ENCODE results near the gene ATP1B1. TPM values are rescaled to one million over a fixed set of nuclear protein-coding genes. Genes with fewer than 3 reads are reported as not detected.
"Not testable (repeated sequence)": the region's sequence is repeated elsewhere in the genome, so short reads cannot be mapped to it uniquely, and the experiment has no call there.

Gene ATP1B1
- total RNA-seq, 1 donor from 2014 or later, result 107 TPM

- no peak for DNase-seq
Observed at GRCh38 chr1:169117014-169117413, 10.5 kb downstream of the ATP1B1 start.

- no peak for DNase-seq
Observed at GRCh38 chr1:169117599-169117998, 11.1 kb downstream of the ATP1B1 start.

- no peak for DNase-seq
Observed at GRCh38 chr1:169118227-169118626, 11.7 kb downstream of the ATP1B1 start.

DNA sequence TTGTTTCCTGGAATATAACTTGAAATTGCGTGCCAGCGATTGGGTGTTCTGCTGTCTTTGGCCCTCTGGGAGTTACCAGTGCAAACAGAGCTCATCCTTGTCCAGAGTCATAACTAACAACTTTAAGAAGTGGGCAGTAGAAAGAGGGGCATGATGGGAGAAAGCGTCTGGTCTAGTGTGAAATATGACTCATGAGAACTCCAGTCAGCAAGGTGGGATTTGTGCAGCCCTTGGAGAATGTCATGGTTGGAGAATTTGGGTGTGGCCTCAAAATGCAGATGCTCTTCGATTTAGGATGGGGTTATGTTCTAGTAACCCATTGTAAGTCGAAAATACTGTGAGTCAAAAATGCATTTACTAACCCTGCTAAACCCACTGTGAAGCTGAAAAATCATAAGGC is 12.9 kb downstream of the ATP1B1 start:
- no peak for DNase-seq

DNA sequence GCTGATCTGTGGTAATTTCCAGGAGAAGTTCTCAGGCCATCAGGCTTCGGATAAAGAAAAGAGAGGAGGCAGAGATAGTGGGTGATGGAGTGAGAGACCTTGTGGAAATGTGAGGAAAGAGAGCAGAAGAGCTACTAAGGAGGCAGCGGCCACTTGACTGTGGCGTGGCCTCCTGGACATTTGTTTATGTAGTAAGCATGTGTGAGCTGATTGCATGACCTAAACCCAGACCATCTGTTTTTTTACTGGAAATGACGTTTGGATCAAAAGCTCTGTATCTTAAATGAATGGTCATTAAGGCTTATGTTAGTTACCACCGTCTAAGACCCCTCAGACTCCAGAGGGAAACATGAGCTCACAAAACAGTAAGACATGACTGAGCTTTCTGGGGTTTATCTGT is 13.6 kb downstream of the ATP1B1 start:
- DNase-seq, result no peak

DNA sequence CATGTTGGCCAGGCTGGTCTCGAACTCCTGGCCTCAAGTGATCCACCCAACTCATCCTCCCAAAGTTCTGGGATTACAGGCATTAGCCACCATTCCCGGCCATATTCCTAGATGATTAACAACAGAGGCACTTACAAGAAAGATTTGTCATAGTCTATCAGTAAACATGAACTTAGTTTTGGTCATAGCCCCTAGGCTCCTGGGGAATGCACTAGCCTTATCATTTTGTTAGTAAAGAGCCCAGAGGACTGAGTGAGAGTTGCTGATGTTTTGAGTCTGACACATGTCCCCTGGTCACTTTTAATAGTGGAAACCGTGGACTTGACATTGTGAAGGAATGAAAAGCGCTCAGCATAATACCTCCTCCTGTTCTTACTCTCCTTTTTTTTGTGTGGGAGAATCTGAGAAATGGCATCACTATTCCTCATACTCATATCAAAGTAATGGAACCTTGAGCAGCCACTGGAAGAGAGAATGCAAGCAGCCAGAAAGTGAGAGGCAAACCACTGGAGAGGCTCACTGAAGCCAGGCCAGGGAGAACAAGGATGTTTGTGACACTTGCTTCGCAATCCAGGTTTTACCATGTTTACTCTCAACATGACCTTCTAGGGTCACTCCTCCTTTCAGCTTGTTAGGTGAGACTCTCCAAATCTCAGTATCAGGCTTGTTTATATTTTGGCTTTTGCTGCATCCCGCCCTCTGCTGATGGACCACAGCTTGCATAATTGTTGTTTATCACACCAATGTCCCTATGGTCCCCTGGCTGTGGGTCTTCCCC is 14.8 kb downstream of the ATP1B1 start:
- no peak for DNase-seq

- no peak for DNase-seq
Observed at GRCh38 chr1:169122976-169123375, 16.5 kb downstream of the ATP1B1 start.

DNA sequence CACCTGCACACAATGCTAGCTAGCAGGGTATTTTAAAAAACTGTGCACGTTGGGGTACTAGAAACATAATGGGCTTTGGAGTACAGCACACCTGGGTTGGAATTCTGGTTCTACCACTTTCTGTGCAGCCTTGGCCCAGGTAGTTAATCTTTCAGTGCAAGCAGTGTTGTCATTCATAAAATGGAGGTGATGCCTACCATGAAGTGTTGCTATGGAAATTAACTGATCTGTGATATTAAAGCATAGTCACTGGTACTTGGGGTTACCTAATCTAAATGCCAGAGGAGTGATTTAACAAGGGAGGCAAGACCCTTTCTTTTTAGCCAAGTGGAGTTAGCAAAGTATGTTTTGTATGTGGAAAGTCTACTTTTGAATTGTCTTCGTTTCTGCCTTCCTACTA is 18.0 kb downstream of the ATP1B1 start:
- no peak for DNase-seq

DNA sequence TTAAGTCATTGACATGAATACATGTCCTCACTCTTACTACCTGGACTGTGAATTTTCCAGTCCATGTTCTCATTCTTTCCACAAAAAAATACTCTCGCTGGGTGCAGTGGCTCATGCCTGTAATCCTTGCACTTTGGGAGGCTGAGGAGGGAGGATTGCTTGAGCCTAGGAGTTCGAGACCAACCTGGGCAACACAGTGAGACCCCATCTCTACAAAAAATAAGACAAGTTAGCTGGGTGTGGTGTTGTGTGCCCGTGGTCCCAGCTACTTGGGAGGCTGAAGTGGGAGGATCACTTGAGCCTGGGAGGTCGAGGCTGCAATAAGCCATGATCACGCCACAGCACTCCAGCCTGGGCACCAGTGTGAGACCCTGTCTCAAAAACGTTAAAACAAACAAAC is 19.1 kb downstream of the ATP1B1 start:
- not testable (repeated sequence) for DNase-seq

- DNase-seq, result no peak
Observed at GRCh38 chr1:169126335-169126734, 19.8 kb downstream of the ATP1B1 start.

DNA sequence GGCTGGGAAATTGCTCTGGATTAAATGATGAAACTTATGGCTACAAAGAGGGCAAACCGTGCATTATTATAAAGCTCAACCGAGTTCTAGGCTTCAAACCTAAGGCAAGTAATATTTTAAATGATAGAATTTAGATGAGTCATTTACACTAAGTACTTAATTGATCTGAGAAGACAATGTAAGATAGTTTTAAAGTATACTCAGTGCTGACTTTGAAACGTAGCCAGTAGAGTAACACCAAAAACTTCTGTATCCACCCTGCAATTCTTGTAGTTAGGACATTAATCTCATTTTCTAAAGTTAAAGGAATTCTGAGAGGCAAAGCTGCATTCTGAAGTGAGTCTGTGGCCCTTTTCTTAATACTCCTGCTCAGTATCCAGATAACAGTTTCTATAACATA is 20.8 kb downstream of the ATP1B1 start:
- DNase-seq, result no peak

DNA sequence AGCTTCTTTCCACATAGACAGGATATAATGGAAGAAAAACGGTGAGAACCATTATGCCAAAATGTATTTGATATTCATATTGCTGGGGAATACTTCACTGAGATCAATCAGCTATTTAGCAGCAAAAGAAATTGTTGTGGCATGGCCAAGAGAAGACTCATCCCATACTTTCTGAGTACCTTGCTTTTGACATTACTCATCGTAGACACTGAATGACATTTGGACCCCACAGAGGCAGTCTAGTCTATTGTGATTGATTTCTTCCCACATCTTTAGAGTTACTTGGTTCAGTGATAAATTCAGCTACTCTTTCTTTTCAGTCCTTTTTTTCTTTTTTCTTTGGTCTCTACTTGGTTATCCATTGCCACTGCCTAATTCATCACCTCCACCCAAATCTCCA is 22.1 kb downstream of the ATP1B1 start:
- DNase-seq, result no peak

- no peak for DNase-seq
Observed at GRCh38 chr1:169129109-169129784, 22.8 kb downstream of the ATP1B1 start.

GRCh38 chr1:169130683-169131082 is 24.2 kb downstream of the ATP1B1 start:
- no peak for DNase-seq

GRCh38 chr1:169132512-169133227 is 26.2 kb downstream of the ATP1B1 start:
- no peak for DNase-seq

DNA sequence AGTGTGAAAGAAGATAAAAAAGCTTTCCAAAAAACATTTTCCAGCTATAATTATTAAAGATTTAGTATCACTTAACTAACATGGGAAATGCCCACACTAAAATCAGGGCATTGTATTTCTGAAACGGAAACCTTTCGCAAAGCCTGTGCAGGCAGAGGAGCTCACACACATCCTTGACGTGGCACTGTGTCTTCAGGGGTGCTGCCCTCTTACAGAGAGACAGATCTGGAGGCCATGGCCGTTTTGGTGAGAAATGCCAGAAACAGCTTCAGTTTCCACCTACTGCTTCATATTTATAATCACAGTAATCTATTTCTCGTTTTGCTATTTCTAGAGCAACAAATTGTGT is 26.7 kb downstream of the ATP1B1 start:
- no peak for DNase-seq

- DNase-seq, result no peak
Observed at GRCh38 chr1:169133801-169134502, 27.5 kb downstream of the ATP1B1 start.

- no peak for DNase-seq
Observed at GRCh38 chr1:169137357-169137756, 30.9 kb downstream of the ATP1B1 start.

DNA sequence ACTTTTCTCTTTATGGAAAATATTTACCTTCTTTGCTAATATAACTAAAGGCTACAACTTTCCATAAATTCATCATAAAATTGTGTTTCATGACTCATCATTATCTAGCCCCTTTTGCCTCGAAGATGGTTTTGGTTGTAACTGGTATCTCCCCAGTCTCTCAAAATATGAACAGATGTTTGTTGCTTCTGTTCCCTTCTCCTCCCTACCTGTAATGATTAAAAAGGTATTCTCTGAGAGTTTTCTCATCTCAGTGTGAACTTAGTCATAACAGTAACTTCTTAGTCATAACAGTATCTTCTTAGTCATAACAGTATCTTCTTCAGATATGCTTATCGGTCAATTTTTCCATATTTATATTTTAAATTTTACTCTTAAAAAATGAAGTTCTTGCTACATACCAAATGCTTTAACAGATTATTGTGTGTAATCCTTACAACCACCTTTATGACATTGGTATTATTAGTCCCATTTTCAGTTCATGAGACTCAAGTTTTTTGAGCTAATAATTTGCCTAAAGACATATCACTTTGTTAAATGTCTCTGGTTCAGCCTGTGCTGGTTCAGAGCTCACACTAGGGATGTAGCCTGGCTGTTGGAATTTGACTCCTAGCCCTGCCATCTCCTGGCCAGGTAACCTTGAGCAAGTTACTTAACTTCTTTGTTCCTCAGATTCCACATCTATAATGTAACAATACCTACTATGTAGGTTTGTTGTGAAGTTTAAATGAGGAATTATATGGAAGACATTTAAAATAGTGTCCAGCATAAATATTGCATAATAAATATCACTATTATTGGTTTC is 32.6 kb downstream of the ATP1B1 start:
- no peak for DNase-seq

DNA sequence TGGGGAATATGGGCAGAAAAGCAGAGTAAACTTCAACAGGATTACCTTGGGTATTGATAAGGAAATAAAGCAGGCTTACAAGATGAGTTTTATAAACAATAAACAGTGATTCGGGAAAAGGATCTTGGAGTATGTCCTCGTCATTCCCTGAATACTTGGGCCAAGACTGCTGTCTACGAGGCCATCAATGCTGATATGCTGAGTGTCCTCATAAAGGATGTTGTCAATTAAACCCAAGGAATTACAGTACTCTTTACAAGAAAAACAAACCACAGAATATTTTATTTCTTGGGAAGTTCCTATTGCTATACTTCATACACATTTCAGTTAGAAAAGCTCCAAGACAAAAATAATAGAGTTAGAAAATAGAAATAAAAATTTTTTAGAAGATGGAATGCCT is 34.9 kb downstream of the ATP1B1 start:
- DNase-seq, result no peak

GRCh38 chr1:169142129-169142528 is 35.6 kb downstream of the ATP1B1 start:
- no peak for DNase-seq

DNA sequence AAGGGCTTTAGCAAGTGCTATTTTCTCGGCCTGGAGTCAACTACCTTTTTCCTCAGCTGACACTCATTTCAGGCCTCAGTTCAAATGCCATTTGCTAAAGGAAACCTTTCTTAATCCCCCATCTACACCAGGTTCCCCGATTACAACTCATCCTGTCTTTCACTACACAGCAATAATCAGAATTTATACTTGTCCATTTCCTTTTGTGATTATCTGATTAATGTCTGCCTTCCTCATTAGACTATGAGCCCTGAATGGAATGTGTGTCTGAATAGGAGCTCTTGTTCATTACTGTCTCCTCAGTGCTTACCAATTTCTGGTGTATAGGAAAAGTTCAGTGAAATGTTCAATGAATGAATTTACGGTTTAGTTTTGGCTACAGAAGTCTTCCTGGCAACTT is 36.9 kb downstream of the ATP1B1 start:
- no peak for DNase-seq

Data from tongue (tissue), 2 donors.